Renal cortical epithelial cell (primary cell): ENCODE results near the gene MORN5. TPM values are rescaled to one million over a fixed set of nuclear protein-coding genes. Genes with fewer than 3 reads are reported as not detected.

Source experiments
- DNase-seq: peaks from one replicate; pipeline ENCODE4 v3.0.0-alpha.2; 2011; ENCODE audit warnings: low read depth
- total RNA-seq: library from RNA; depleted of rRNA; stranded (reverse); fragments of >200 nt; gene quantifications from 2 replicates; pipeline ENCODE4 v1.2.3, GENCODE V29; 2014

Gene MORN5
- total RNA-seq, 1 donor from 2014 or later, result 0.85 TPM

- no peak for DNase-seq
These were observed 54.8 kb downstream of the MORN5 start for GRCh38 chr9:122214507-122214906.

DNA sequence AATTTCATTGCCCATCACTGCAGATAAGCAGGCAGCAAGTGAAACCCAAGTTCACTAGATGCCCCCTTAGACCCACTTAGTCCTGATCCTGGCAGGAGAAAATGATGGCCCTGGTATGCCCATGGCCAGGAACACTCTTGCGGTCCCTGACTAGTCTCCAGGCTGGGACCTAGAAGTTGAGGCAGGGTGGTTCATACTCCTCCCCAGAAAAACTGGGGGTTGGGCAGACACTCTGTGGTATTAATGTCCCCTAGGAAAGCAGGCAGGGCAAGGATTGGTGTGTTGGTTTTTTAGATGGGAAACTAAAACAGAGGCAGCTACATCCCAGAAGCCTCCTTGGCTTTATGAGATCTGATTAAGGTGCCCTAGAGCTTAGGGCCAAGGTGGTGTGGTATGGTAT, 56.0 kb downstream of the MORN5 start:
- no peak for DNase-seq

DNA sequence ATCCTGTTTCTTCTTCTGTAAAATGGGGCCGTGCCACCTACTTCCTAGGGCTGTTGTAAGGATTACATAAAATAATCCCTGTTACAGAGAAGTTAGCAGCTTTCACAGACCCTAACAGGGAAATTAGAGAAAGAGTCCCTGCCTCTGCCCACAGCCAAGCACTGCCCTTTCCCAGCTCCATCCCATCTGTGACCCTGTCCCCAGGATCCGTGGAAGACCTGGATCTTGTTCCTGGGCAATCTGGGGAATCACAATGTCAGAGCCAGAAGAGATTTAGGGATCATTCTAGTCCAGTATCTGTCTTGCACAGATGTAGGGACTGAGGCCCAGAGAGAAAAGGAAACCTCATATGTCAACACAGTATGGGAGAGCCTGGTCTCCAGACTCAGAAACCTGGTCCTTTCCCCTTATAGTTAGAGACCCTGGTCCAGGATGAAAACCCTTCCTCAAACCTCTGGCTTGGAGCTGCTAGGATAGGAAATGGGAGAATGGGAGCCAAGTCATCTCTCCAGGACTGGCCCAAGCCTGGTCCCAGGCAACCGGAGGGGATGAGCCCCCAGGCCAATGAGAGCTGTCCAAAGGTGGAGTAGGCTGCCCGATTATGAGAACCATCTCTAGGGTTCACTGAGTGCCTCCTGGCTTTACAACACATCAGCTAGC, 56.6 kb downstream of the MORN5 start:
- DNase-seq, result no peak

- no peak for DNase-seq
These were observed 57.2 kb downstream of the MORN5 start for GRCh38 chr9:122216798-122217418.

DNA sequence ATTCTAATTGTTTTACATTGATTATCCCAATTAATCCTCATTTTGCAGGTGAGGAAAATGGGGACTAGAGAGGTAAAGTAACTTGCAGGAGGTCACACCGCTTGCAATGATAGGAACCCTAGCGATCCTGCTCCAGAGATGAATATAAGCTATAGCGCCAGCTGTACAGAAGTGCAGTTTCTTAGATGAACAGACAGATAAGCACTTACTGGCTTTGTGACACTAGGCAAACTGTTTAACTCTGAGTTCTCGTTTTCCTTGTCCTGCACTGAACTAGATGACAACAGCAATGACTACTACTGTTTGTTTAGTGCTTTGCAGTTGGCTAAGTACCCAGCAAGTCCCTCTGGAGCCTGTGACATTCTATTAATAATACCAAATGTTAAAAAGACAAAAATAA, 57.9 kb downstream of the MORN5 start:
- DNase-seq, result no peak

GRCh38 chr9:122218071-122218934, 58.6 kb downstream of the MORN5 start:
- DNase-seq, result no peak

DNA sequence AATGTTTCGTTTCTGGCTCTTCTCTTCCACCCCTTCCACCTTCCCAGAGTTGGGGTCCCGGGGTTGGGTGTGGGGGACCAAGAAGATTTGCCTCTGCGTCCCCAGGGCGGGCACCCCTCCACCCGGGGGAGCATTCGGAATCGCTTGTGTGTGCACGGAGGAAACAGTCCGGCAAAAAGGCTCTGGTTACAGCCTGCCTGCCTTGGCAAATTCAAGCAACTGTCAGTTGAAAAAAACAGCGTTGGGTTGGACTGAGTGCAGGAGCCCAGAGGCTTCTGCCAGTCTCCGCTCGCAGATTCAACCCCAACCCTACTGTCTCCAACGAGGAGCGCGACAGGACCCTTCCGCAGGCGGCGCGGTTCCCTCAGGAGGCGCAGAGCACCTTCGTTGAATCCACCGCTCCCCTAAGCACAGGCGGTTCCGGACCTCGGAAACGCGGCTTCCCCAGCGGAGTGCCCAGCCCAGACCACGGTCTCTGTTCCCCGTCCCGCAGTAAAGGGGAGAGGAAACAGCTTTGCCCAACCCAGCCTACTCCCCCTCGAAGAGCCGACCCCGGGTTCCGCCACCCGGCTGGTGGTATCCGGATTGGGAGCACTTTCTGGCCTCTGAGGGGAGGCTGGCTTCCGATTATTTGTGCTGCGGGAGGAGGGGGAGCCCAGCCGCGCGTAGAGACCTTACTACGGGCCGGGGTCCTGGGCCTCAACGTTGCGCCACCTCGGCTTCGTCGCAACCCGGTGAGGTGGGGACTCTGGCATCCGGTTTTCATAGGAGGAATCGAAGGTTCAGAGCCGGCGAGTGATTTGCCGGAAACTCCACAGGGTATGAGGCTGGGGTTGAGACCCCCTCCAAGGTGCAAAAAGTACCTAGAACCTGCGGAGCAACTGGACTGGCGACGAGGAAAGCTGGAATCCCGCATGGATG, 59.5 kb downstream of the MORN5 start:
- DNase-seq, result no peak

DNA sequence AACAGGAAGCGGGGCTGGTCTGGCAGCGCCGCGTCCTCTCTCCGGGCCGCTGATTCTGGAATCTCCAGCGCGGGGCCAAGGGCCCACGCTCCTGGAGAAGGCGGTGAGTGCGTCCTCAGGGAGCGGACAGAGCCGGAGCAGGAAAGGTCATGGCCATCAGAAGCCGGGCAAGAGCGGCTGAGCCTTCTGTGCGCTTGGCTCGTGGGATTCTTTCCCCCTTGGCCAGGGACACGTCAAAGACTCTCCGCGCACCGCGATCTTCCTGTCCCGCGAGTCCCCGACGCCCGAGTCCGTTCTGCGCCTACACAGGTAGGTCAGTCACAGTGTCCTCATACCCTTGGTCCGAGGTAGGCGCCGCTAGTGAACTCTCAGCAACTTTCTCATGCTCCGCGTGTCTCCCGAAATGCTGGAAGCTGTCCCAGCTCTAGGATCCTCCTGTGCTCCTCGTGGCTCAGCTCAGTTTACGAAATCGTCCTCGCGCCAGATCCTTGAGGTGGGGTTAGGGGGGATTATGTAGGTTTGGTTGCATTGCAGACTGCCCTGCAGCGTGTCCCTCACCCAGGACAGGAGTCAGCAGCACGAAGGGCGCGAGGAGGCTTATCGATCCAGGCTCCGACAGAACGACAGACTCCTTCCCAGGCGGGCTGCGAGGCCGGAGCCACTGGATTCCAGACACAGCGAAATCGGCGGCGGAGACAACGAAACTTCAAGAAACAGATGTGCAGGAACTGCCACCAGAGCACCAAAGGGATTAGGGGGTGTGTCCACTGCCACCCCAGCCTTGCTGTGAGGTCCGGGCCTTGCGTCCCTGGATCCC, 60.4 kb downstream of the MORN5 start:
- DNase-seq, result no peak

DNA sequence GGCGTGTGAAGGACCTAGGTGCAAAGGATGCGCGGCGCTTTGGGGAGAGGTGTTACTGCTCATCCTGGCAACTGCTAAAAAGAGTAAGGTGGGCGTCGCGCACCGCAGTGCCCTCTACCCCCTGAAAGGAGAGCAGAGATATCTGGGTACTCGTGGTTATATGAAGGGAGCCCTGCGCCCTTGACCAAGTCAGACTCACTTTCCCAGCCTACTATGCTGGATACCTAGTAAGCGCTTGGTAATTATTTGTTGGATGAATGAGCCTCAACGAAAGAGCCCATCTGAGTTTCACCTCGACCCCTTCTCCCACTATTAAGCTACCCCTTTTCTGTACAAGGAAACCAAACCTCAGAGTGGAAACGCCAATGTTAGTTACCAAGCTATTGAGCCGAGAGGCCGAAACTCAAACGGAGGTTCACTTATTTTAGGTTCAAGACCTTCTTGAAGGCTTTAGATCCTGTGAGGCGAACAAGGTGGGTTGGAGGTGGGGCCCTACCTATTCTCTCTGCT, 61.0 kb downstream of the MORN5 start:
- no peak for DNase-seq

DNA sequence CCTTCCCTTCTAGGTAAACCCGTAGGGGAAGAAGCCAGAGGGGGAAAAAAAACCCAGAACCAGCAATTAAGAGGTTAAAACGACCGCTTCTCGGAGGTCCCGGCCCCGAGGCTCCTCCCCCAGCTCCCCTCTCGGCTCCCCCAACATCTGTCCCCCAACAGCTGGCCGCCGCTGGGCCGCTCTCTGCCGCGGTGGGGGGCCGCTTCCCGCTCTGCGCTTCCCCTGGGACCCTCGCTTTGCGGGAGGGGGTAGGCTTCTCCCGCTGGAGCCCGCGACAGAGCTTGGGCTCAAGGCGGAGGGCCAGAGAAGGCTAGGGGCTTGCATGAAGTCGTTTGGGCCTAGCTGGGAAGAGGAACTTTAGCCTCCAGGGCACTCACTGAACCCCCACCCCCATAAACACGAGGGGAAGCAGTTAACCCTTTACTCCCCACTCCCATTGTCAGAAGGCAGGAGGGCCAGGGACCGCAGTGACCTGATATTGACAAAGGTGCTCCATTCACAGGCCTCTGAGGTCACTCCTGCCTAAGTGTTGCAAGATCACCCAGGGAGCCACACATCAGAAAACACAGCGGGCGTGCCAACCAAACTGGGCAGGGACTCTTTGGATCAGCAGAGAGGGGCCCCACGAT, 61.6 kb downstream of the MORN5 start:
- DNase-seq, result no peak

DNA sequence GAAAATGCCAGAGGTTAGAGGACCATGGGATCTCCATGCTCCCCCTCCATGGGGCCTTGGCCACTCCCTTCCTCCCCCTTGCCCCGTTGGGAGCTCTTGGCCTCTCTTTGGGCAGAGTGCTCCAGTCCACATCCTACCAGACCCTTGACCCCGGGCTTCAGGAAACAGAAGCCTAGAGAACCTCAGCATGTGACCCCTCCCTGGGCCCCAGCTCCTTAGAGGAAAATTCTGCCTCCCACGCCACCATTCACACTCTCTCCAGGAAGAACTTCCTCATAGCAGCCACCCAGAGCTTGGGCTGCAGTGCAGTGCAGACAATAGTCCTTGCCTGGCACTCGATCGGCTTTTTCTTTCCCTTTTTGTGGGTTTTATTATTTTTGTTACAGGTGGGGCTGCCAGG, 63.1 kb downstream of the MORN5 start:
- DNase-seq, result no peak

- no peak for DNase-seq
These were observed 63.7 kb downstream of the MORN5 start for GRCh38 chr9:122223435-122223834.

DNA sequence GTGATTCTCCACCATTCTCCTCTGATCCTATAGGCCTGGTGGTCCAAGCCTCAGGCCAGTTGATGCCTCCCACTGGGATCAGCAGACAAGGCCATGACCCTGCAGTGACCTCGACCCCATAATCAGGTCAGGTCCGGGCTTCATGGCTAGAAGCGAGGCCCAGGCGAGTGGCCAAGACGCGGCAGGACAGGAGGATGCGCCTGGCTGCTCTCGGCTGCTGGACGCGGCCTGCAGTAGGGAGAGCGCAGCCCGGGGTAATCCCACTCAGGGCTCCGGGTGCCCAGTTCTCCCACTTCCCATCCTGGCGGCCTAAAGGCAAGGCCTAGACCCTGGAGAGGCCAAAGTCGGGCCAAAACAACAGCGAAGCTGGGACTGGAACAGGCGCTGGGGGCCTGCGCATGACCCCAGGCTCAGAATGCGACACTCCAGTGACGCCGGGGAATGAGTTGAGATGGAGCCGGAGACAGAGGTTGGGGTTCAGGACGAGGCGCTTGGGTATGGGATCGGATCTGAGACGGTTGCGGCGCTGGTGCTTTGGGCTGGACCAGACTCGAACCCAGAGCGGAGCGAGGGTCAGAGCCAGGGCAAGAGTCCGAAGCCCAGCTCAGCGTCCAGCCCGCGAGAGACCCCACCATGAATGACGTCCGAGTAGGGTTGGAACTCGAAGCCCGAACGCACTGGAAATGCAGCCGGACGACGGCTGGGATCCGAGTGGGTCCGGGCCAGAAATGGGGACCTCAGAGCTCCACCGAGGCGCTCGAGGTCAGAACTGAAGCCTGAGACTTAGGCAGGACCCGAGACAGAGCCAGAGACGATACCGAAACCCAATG, 65.8 kb downstream of the MORN5 start:
- no peak for DNase-seq

GRCh38 chr9:122226142-122226757, 66.5 kb downstream of the MORN5 start:
- no peak for DNase-seq

DNA sequence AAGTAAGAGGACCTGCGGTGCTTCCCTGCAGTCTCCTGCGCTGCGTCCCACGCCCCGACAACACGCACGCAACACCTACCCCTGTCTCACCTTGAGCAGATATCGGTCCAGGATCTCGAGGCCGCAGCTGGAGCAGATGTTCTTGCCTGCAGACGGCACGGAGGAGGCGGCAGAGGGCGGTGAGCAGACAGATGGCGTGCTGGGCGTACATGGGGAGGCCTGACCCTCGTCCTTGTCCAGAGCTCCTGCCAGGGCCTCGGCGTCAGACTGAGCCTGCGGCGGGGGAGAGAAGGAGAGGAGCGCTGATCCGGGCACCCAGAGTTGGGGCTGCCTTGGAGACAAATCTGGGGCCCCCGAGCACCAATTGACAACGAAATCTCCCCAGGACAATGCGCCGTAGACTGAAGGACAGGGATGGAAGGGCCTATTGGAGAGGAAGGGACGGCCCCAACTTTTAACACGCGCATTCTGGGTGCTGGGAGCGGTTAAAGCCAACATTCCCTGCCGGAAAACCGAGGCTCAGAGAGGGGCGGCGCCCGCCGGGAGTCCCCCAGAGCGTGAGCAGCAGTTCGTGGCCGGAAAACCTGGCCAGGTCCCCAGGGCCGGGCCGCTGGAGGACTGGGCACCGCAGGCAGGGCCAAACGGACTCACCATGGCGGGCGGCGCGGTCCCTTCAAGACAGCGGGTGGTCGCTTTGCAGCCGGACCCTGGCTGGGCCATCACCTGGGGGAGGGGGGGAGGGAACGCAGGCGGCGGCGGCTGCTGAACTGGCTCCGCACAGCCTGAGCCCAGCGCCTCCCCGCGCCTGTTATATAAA, 67.3 kb downstream of the MORN5 start:
- DNase-seq, result no peak

- DNase-seq, result no peak
These were observed 67.8 kb downstream of the MORN5 start for GRCh38 chr9:122227575-122227900.

DNA sequence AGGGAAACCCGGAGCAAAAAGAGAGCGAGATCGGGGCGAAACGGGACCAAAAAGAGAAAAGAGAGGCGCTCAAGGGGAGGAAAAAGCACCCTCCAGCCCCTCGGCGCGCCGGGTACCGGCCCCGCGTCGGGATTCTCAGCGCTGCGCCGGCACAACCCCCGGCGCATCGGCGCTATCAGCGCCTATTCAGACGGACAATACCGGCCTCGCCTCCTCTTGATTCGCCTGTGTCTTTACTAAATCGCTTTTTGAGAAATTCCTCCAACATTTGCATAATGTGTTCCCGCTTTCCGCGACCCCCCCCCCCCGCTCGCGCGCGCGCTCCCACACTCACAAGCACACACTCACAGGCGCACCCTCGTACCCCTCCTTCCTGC, 68.5 kb downstream of the MORN5 start:
- DNase-seq, result no peak
